Gastrocnemius medialis (tissue), 4 donors: ENCODE results near the gene OTULIN.

Source experiments
- POLR2A ChIP-seq, 2 donors: fragments of 450-650 bp; IDR thresholded peaks; one replicate each; pipeline ENCODE4 v1.6.1; 2017; ENCODE audit warnings: antibody characterized with exemption in 2 of 2, mild to moderate bottlenecking in 2 of 2, moderate library complexity in 2 of 2
- TF ChIP-seq, protein P1 (sequence below), 5 experiments: fragments of 450-650 bp in 3 of 5; fragments of 200-600 bp in 2 of 5; sonication (generic) in 2 of 5; IDR thresholded peaks in 4 of 5; conservative IDR thresholded peaks in 1 of 5; 1 replicate in 4 of 5; 2 replicates in 1 of 5; pipeline ENCODE4 v1.5.1; 2016 to 2019; ENCODE audit warnings: antibody characterized with exemption in 5 of 5, mild to moderate bottlenecking in 3 of 5, moderate library complexity in 3 of 5

DNA sequence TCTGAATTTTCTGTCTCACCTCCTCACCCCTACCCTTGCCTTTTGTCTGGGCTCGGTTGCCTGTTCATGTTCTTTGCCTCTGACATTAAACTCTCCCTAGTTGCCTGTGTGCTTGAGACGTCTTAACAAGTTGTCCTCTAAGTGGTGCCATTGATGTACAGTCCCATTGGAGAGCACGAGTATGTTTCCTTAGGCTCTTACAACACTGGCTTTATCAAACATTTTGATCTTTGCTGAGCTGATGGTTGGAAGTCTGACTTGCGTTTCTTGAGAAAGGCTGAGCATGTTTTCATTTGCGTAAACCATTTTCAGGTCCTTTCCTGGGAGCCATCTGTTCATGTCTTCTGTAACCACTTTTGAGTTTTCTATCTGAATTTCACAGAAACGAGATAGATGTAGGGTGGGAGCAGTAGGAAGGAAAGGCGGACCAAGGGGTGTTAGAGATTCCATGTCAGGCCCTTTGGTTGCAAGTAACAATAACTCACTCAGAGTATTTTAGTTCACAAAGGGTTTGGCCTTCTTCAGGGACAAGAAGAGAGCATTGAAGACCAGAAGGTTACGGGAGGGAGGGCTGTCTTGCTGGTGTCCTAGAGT is 35.4 kb downstream of the OTULIN start:
- TF ChIP-seq POLR2A (IDR thresholded peaks at IDR 0.05) = no peak
- TF ChIP-seq, protein P1, sequence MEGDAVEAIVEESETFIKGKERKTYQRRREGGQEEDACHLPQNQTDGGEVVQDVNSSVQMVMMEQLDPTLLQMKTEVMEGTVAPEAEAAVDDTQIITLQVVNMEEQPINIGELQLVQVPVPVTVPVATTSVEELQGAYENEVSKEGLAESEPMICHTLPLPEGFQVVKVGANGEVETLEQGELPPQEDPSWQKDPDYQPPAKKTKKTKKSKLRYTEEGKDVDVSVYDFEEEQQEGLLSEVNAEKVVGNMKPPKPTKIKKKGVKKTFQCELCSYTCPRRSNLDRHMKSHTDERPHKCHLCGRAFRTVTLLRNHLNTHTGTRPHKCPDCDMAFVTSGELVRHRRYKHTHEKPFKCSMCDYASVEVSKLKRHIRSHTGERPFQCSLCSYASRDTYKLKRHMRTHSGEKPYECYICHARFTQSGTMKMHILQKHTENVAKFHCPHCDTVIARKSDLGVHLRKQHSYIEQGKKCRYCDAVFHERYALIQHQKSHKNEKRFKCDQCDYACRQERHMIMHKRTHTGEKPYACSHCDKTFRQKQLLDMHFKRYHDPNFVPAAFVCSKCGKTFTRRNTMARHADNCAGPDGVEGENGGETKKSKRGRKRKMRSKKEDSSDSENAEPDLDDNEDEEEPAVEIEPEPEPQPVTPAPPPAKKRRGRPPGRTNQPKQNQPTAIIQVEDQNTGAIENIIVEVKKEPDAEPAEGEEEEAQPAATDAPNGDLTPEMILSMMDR (IDR thresholded peaks at IDR 0.05 in 4 of 5, conservative IDR thresholded peaks at IDR 0.05 in 1 of 5) = no peak
